Lower leg skin (tissue), 3 donors: ENCODE results near the gene ACTMAP.

Source experiments
- POLR2A ChIP-seq, 2 donors: fragments of 450-650 bp; IDR thresholded peaks; one replicate each; pipeline ENCODE4 v1.6.1; 2016 to 2017; ENCODE audit warnings: antibody characterized with exemption in 2 of 2, mild to moderate bottlenecking in 1 of 2, moderate library complexity in 1 of 2
- TF ChIP-seq, protein P1 (sequence below), 3 donors: fragments of 450-650 bp; IDR thresholded peaks; one replicate each; pipeline ENCODE4 v1.5.1; 2016; ENCODE audit warnings: antibody characterized with exemption in 3 of 3, mild to moderate bottlenecking in 3 of 3, moderate library complexity in 2 of 3

- TF ChIP-seq, protein P1, sequence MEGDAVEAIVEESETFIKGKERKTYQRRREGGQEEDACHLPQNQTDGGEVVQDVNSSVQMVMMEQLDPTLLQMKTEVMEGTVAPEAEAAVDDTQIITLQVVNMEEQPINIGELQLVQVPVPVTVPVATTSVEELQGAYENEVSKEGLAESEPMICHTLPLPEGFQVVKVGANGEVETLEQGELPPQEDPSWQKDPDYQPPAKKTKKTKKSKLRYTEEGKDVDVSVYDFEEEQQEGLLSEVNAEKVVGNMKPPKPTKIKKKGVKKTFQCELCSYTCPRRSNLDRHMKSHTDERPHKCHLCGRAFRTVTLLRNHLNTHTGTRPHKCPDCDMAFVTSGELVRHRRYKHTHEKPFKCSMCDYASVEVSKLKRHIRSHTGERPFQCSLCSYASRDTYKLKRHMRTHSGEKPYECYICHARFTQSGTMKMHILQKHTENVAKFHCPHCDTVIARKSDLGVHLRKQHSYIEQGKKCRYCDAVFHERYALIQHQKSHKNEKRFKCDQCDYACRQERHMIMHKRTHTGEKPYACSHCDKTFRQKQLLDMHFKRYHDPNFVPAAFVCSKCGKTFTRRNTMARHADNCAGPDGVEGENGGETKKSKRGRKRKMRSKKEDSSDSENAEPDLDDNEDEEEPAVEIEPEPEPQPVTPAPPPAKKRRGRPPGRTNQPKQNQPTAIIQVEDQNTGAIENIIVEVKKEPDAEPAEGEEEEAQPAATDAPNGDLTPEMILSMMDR (IDR thresholded peaks at IDR 0.05): no peak
- no peak for TF ChIP-seq POLR2A (IDR thresholded peaks at IDR 0.05)
These were observed 45.0 kb downstream of the ACTMAP start for GRCh38 chr19:40705362-40705651.
